IPS-11a (cell line): Measurements from ENCODE around the gene OPTC.
"Not testable (repeated sequence)": the region's sequence is repeated elsewhere in the genome, so short reads cannot be mapped to it uniquely, and the experiment has no call there.

Experiments
- H3K4me3 ChIP-seq: one replicate; pipeline ENCODE4 v1.5.1; 2013; ENCODE audit warnings: low read depth, low read length, control low read depth

The OPTC gene, protein sequence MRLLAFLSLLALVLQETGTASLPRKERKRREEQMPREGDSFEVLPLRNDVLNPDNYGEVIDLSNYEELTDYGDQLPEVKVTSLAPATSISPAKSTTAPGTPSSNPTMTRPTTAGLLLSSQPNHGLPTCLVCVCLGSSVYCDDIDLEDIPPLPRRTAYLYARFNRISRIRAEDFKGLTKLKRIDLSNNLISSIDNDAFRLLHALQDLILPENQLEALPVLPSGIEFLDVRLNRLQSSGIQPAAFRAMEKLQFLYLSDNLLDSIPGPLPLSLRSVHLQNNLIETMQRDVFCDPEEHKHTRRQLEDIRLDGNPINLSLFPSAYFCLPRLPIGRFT

DNA sequence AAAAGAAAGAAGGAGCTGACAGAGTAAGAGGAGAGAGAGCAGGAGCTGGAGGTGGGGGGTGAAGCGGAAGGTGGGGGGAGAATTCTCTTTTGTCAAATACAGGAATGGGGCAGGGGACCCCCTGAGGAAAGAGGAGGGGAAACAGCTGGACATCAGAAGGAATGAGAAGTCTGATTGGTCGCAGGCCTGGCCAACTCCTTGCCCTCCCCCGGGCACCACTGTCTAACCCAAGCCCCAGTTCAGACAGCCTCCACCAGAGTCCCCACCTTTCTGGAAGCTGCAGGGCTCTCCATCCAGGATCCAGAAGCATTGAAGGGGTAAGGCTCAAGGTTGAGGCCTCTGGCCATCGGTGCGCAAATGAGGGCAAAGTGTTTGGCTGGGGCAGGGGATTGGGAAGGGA is at the start of gene OPTC:
OPTC (plus strand) TSS at position 253 of the 400 bp plus-strand sequence. CDS start 1,853 bp downstream, outside the sequence.
- H3K4me3 ChIP-seq = no peak within 1 kb of the TSS

DNA sequence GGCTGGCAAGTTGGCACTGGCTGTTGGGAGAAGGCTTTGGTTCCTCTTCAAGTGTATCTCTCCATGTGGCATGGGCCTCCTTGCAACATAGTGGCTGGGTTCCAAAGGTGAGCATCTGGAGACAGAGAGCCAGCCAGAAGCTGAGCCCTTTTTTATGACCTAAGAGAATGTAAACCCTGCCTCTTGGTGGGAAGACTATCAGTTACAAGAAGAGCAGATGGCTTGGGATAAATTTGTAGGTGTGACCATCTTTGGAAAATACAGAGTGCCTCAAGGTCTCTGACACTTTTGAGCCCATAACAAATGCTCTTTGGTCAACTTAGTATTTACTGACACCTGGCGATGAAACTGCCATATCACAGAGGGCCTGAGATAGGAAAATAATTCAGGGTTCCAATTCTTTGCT is 49.8 kb upstream of the OPTC start:
- no peak overlapping the region for H3K4me3 ChIP-seq

DNA sequence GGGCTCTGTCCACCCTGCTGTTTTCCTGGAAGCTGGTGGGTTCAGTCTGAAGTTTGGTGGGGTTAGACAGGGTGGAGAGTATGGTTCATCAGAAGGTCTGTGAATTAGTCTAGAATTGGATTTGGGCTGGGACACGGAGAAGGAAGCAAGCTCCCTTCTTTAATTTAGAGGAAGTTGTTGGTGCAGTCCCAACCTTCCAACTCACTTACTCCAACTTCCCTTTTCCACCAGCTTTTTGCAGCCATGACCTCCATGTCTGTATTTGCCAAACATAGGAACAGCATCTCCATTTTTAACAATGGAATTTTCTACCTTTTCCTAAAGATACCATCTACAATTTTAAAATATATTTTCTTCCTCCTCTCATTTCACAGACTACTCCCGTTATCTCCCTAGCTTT is 46.8 kb upstream of the OPTC start:
- H3K4me3 ChIP-seq = no peak overlapping the region

DNA sequence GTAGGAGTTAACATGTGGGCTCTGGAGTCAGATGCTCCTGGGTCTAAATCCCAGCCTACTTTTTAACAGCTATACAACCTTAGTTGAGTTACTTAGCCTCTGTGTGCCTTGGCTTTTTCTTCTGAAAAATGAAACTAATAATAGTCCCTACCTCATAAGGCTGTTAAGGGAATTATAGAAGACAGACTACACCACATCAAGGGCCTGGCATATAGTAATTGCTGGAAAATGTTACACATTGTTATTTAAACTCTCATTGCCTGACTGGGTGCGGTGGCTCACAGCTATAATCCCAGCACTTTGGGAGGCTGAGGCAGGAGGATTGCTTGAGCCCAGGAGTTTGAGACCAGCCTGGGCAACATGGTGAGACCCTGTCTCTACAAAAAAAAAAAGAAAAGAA is 46.4 kb upstream of the OPTC start:
- H3K4me3 ChIP-seq = not testable (repeated sequence)

DNA sequence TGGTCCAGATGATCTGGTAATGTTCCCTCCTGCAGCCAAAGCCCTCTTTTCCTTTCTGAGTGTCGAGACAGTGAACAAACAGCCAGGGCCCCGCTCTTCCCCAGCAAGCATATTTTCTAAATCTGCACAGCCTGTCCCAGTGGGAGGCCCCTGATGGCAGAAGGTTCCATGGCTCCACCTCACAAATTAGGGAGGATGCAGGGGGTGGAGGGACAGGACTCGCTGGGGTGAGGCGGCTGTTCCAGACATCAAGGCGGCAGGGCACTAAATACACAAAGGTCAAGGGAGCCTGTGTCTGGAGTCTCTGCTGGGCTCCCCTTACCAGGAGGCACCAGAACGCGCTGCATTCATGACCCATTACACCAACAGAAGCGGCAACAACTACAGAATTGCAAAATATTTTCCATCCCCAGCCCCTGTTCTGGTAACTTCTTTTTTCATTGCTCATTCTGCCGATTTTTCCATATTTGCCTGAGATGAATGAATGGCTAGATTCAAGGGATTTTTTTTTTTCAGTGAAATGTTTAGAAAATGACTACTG is 45.4 kb upstream of the OPTC start:
- H3K4me3 ChIP-seq = no peak overlapping the region

DNA sequence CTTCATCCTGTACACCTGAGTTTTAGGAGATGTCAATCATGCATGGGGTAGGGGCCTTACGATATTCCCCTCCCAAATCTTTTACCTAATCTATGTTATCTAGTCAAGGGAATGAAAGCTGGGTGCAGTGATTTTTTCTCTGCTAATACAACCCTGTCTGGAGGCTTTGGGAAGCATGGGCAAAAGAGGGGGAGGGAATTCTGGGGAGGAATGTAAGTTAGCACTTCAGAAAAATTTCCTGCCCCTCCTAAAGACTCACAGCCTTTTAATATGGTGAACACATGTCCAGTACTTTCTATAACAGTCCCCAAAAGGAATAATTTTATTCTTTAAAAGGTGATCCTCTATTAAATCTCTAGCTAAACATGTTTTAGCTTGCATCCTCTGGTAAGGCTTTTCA is 44.0 kb upstream of the OPTC start:
- H3K4me3 ChIP-seq = no peak overlapping the region

DNA sequence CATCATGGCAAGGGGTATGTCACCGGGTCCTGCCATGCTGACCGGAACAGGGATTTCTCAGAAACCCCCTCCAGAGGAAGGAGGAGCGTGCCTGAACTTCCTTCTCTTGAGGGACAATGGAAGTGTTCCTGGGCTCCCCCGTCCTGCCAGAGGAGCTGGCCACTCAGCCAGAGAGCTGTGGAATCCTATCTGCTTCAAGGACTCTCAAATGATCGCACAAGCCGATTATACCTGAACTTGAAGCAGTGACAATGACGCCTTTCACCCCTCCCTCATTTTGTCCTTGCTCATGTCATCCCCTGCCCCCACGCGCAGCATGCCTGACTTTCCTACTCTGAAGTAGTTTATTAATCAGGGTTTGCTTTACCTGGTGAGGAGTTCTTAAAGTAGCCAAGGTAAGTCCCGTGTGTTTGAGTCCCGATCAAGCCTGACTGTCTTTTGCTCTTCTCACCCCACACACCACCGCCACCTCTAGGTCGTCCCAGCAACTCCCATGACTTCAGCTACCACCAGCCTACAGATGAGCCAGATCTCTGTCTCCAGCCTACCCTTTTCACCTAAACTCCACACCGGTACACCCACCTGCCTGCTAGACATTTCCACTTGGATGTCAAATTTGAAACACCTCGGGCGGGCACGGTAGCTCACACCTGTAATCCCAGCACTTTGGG is 43.3 kb upstream of the OPTC start:
- H3K4me3 ChIP-seq = no peak overlapping the region

DNA sequence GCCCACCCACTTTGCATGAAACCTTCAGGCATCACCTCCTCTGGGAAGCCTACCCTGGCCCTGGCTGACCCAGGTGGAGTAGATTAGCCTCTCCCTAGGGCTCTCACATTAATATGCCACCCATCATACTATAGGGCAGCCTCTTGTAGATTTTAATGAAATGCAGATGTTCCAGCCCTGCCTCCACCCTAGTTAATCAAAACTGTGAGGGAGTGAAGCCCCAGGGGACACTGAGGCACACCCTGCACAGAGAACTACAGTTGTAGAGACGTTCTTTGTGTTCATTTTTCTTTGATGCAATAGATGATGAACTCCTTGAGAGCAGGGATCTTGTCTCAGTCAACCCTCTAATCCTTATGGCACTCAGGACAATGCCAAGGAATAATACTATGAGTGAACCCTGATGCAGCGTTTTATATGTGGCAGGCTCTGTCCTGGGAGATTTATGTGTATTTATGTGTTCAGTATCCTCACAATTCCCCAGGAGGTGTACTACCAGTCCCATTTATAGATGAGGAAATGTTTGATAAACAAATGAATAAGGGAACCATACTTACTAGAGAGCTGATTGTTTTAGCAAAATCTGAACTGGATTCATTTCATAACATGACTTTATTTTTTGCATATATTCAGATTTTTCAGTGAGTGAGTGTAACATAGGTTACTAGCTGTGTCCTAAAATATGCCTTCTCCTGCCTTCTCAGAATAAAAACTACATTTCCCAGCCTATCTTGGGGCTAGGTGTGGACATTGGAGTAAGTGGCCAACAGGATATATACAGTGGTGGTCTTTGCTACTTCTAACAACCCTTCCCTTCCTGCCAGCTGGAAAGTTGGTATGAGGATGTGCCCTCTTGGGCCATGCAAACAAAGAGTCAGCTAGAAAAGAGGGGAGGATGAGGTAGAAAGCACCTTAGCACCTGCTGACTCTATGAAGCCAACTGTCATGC is 41.8 kb upstream of the OPTC start:
- no peak overlapping the region for H3K4me3 ChIP-seq

DNA sequence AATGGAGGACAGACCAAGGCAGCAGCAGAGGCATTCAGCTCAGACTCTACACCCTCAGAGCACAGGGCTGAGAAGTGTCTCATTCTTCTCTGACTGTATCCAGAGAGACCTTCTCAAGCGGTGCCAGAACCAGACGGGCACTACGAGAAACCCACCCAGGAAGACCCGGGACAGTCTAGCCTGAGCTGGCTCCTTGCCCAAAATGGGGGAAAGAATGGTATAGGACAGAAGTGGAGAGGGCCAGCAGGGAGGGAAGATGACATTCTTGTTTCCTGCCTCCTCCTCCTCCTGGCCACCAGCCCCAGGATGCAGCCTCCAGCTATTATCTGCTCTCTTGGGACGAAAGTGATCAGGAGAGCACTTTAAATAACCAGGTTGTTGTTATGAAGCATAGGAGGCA is 40.9 kb upstream of the OPTC start:
- H3K4me3 ChIP-seq = no peak overlapping the region

DNA sequence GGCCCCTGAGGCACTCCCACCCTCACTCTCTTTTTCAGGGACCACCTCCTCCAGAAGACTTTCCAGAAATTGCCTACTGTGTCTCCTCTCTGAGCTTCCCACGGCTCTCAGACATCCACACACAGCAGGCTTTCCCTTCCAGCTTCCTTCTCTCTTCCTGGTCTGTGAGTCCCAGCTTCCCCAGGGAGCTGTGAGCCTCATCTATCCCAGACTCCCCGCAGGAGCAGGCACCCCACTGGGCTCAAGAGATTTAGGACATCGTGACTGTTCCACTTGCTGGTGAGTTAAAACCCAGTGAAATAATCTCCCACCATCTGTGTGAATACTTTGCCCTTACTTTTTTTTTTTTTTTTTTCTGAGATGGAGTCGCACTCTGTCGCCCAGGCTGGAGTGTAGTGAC is 40.3 kb upstream of the OPTC start:
- H3K4me3 ChIP-seq = no peak overlapping the region

DNA sequence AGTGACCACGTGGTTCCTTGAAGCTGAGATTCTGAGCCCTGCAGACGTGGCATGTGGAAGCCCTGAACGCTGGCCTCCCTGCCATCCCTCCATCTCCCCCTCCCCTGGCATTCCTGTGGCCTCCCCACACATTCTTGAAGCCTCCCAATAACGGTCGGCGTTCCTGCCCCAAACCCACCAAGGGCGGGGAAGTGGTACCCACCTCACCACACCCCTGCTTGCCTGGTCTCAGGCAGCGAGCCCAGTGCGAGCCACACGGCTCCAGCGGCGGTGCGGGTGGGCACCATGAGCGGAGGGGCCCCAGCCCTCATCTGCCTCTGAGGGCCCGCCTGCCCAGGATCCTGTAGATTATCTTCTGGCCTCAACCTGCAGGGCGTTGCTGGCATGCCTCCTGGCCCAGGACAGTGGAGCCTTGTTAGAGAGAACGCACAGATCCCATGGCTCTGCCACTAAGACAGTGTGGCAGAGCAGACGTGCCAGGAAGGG is 38.9 kb upstream of the OPTC start:
- no peak overlapping the region for H3K4me3 ChIP-seq

DNA sequence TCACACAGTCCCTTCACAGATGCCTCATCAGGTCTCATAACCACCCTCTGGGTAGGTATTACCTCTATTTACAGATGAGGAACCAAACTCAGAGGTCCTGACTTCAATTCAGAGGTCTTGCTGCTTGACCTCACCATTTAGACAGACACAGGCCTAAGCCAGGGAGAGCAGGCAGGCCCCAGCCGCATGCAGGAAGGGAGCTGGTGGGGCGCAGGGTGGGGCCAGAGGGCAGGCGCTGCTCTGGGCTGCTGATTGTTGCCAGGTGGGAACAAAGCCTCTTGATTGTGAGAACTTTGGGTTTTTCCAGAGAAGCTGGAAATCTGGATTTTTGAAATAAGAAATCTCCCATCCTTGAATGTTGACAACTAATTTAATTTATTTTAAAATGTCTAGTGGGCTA is 38.2 kb upstream of the OPTC start:
- H3K4me3 ChIP-seq = no peak overlapping the region

DNA sequence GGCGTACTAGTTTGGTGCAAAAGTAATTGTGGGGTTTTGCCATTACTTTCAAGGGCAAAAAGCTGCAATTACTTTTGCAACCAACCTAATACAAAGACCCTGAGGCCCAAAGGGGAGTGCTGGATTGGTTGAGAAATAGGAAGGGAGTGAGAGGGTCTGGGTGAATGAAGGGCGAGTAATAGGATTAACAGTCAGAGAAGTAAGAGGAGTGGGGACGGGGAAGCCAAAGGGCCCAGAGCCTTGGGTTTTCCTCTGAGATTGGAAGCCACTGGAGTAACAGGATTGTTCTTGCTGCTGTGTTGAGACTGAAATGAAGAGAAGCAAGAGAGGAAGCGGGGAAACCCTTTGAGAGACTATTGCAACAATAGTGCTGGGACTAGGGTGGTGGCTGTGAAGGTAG is 37.4 kb upstream of the OPTC start:
- H3K4me3 ChIP-seq = no peak overlapping the region

DNA sequence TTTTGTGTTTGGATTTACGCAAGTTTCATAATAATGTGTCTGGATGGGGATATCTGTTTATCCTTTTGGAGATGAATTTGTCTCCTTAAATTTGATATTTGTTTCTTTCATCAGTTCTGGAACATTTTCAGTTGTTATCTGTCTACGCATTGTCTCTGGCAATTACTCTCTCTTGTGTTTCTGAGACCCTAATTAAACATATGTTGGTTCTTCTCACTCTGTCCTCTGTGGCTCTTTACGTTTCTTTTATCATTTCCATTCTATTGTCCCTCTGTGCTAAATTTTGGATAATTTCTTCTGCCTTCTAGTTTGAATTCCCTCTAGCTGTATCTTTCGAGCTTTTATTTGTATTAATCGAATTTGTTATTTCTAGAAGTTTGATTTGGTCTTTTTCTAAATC is 35.9 kb upstream of the OPTC start:
- H3K4me3 ChIP-seq = no peak overlapping the region

DNA sequence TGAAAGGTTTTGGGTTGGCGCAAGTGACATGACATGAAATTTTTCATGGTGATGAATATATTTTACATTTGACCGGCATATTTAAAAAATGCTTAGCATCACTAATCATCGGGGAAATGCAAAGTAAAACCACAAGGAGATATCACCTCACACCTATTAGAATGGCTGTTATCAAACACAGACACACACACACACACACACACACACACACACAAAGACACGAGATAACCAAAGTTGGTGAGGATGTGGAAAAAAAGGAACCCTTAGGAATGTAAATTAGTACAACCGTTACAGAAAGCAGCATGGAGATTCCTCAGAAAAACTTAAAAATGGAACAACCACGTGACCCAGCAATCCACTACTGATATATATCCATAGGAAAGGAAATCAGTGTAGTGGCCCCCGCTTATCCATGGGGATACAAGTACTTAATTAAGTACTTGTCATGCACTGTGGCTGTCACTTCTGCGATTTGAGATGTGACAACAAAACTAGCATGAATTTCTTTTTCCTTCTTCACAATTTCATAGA is 34.2 kb upstream of the OPTC start:
- no peak overlapping the region for H3K4me3 ChIP-seq

DNA sequence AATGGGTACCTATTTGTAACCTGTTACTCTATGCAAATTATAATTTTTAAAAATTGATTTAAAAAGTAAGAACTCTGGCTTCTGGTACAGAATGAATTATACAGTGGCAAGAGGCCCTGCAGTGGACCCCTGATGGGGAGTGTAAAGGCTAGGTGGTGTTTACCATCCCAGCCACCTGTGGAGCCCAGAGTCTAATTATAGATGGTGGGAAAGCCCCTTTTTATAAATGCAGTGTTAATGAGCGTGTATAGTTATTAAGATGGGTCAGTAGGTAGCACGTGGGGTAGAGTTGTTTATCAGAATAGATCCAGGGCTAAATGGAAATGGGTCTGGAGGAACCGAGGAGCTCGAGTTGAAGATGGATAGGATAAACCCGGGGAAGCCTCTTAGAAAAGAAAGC is 32.2 kb upstream of the OPTC start:
- no peak overlapping the region for H3K4me3 ChIP-seq

DNA sequence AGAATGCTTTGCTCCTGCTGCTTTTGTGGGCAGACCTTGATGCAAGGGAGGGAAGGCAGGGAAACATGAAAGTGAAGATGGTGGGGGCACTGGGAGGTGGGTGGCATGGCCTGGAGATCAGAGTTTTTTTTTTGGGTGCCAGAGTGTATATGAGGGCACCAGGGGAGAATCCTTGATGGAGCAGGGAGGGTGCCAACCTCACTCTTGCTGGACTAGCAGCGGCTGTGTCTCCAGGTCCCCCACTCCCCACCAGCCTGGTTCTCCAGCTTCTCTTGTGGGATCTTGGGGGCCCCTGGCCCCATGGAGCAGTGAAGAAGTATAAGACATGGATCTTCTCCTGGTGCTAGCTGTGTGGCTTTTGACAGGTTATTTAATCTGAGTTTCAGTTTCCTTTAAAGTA is 31.8 kb upstream of the OPTC start:
- no peak overlapping the region for H3K4me3 ChIP-seq

DNA sequence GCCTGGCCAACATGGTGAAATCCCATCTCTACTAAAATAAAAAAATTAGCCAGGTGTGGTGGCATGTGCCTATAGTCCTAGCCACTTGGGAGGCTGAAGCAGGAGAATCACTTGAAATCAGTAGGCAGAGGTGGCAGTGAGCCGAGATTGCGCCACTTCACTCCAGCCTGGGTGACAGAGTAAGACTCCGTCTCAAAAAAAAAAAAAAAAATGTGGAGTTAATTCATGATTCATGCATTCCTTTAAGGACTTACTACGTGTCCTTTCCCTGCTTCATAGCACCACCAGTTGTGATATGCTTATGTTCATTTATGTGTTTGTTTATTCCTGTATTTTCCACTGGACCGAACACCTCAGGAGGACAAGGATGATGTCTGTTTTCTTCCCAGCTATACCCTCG is 31.1 kb upstream of the OPTC start:
- no peak overlapping the region for H3K4me3 ChIP-seq

DNA sequence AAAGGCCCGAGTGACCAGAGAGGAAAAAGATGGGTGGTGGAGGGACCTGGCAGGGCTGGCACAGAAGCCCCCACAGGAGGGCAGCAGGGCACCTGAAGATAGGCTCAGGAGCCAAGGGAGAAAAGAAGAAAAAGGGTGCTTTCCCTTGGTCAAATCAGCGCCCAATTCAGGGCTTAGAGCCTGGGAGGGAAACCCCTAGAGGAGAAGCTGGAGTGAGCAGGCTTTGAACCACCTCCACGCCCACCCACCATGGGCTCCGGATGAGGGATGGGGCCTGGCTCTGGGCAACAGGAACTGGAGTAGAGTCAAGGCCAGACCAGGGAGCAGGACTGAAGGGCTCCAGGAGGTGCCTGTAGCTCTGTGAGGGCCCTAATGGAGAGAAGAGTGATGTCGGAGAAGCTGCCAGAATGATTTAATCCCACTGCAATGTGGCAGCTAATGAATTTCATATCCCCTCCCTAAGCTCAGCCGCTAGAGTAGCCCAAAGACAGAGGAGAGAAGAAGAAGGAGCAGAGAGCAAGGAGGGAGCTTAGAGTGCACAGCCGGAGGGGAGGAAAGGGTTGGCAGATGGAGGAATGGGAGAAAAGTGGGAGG is 30.4 kb upstream of the OPTC start:
- H3K4me3 ChIP-seq = no peak overlapping the region

DNA sequence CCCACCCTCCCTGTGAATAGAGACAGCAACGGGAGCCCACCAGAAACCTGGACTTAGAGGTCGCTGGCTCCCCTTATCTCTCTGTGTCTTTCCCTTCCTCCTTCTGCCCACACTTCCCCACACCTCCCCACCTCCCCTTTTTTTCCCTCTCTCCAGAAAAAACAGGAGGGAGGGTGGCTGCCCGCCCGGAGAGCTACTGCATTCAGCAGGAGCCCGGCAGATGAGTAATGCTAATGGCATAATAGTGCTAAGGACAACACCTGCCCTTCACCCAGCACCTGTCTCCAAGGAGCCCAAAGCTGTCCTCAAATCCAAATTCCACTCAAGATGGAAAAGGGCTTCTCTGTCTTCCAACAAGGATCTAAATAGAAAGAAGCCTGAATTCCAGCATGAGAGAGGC is 29.7 kb upstream of the OPTC start:
- no peak overlapping the region for H3K4me3 ChIP-seq

DNA sequence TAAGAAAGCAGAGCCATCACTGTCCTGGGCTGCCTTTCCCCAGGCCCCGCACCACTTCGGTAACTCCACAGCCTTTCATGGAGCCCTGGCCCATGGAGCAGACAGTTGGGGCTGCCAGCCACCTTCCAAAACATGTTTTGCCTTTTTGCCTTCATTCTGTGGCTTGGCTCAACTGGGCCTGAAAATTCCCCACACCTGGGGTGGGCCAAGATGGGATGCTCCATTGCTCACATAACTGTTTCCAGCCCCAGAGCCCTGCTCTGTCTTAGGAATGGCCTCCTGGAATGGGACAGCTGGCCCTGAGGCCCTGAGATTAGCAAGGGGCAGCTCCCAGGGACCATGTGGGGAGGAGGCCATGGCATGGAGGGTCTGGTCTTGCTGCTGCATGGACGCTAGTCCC is 29.2 kb upstream of the OPTC start:
- no peak overlapping the region for H3K4me3 ChIP-seq
